GM21423 (cell line): ENCODE data around the gene ITSN1.

Experiments used
- ATAC-seq: cut with Tn5 transposase; IDR thresholded peaks from one replicate; pipeline ENCODE4 v1.9.1; 2021; ENCODE audit warnings: mild to moderate bottlenecking, moderate library complexity; ENCODE audit not compliant: unreplicated experiment

Gene ITSN1

GRCh38 chr21:33834801-33835500, 192.7 kb downstream of the ITSN1 start:
- ATAC-seq, result no peak

- ATAC-seq, result no peak
These were observed 193.6 kb downstream of the ITSN1 start for GRCh38 chr21:33835920-33836319.

DNA sequence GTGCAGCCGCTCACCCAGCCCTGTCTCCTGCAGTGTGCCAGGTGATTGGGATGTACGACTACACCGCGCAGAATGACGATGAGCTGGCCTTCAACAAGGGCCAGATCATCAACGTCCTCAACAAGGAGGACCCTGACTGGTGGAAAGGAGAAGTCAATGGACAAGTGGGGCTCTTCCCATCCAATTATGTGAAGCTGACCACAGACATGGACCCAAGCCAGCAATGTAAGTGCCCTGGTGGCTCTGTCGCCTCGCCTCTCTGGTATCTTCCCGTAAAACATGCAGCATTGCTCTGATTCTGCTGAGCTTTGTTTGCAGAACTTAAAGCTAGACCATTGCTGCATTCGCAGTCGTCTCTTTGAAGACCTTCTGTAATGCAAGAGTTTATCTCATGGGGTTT, 194.1 kb downstream of the ITSN1 start:
- no peak for ATAC-seq

DNA sequence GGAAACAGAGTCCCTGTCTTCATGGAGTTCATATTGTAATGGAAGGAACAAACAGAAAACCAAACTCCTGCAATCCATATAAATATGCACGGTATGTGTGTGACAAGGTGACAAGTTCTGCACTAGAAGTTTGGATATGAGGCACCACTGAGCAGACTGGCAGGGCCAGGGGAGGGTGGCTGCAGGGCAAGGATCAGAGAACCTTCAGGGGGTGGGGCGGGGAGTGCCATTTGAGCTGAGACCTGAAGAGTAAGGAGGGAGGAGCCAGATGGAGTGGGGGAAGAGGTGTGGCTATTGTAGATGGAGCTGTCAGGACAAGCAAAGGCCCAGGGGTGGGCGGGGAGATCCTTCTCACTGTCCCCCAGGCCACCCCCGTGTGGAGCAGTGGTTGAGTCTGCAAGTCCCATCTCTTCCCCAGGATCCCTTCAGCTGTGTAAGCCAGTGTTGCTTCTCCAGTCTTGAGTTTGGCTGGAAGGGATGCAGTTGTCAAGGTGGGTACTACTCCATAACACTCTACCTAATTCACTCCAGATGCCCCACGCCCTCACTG, 196.9 kb downstream of the ITSN1 start:
- ATAC-seq, result no peak

DNA sequence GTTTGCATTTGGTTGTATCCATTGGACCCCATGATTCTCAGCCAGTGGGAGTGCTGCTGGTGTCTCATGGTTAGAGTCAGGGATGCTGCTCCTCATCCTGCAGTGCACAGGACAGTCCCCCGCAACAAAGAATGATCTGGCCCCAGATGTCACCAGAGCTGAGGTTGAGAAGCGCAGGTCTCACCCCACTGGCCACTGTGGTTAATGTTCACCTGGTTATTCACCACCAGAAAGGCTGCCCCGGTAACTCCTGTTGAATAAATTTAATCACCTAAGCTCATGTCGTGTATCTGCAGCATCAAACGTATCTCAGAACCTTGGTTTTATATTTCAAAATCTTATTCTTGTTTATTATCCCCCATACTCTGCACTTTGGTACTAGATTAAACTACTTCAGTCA, 197.5 kb downstream of the ITSN1 start:
- no peak for ATAC-seq

GRCh38 chr21:33840771-33841170, 198.5 kb downstream of the ITSN1 start:
- no peak for ATAC-seq

DNA sequence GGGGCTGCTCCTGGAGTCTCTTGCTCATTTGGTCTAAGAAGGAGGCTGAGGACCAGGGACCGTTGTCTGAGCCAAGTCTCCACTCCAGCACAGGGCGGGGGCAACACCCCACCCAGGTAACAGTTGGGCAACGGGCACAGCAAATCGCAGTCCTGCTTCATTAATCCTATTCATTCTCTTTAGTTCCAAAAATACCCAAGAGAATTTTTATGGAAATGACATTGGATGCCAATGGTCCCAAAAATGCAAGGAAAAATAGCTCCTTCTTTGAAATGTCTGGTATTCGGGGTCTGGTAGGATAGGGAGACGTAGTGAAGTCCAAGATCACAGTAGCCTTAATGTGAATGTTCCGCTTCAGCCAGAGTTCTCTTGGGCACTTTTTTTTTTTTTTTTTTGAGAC, 199.3 kb downstream of the ITSN1 start:
- ATAC-seq, result no peak

DNA sequence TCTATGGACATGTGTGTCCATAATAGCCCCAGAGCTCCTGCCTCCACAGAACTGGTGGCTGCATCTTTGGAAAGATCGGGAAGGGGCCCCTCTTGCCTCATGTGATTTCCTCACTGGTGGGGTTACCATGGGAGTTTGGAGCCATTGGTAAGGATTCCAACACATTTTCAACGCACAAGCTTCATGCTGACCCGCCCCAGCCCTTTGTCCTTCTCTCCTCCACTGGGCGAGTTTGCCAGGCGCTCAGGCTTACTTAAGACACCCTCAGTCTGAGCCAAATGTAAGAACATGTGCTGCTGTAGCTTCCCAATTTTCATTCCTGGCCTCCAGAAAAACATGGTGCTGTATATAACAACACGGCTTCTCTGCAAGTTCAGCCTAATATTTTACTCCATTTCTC, 200.9 kb downstream of the ITSN1 start:
- ATAC-seq, result no peak

DNA sequence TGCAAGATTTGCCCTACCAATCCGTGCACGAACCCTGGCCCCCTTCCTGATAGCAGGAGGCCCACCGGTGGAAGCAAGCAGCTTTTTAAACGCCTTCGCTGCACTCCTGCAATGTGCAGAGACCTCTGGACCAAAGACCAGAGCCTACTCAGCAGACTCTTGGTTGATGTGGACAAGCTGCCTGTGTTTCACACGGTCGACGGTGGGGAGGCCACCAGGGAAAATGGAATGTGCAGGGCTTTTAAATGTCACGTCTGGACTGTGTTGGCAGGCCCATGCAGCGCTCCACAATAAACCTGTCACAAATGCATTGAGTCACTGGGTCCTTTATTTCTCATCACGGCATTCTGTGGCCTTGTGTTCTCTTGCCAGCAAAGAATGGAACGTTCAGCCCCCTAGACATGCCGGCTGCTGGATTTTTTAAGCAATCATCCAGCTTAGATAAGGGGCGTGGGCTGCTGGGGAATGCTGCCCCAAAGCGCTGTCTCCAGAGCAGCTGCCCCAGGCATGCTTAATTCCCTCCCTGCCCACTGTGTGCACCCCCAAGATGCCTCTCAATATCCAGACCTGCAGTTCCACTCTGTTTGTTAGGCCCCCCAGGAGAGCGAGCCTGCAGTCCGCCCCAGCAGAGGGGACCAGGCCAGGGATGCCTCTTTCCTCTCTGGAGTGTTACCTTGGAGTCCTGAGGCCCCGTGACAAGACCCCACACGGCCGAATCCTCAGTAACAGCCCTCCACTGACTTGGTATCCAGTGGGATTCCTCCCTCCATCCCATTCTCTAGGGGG, 202.0 kb downstream of the ITSN1 start:
- ATAC-seq, result no peak

DNA sequence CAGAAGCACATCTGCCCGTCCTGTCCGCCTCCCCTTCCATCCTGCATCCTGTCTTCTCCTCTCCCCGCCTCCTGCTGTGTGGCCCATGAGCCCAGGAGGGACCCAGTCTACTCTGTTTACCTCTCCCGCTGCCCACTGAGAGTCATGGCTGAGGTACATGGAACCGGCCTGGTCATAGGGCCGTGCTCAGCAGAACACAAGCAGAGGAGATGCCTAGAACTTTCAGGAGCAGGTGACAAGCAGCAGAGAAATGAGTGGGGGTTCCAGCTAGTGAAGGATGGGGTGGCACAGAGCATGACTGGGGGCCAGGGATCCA, 202.5 kb downstream of the ITSN1 start:
- no peak for ATAC-seq

GRCh38 chr21:33846141-33846540, 203.8 kb downstream of the ITSN1 start:
- no peak for ATAC-seq

DNA sequence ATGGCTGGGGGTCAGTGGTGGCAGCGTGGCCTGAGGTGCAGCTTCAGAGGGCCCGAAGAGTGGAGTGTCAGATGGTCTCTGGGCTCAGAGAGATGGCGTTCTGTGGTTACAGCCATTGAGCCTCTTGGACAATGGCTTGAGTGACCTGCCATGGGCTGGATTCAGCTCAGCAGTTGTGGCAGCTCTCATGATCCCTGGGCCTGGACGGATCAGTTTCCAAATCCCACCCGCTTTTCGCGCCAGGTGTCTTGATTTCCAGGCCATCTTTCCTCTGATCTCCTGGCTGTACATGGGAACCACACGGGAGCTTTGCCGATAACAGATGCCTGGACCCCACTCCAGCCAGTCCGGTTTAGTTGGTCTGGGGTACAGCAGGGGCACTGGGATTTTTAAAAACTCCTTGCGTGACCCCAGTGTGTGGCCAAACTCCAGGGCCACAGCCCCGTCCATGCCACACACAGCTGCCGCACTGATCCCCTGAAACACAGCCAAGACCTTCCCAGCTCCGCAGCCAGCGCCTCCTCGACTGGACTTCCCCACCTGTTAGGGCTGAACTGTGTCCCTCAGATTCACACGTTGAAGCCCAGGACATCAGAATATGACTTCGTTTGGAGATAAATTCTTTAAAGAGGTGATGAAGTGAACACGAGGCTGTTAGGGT, 205.4 kb downstream of the ITSN1 start:
- ATAC-seq, result no peak

- ATAC-seq, result no peak
These were observed 206.1 kb downstream of the ITSN1 start for GRCh38 chr21:33848249-33848953.

GRCh38 chr21:33849834-33850233, 207.5 kb downstream of the ITSN1 start:
- no peak for ATAC-seq

- ATAC-seq, result no peak
These were observed 208.1 kb downstream of the ITSN1 start for GRCh38 chr21:33850401-33850800.

GRCh38 chr21:33850985-33851384, 208.7 kb downstream of the ITSN1 start:
- ATAC-seq, result no peak

GRCh38 chr21:33852485-33852884, 210.2 kb downstream of the ITSN1 start:
- no peak for ATAC-seq

DNA sequence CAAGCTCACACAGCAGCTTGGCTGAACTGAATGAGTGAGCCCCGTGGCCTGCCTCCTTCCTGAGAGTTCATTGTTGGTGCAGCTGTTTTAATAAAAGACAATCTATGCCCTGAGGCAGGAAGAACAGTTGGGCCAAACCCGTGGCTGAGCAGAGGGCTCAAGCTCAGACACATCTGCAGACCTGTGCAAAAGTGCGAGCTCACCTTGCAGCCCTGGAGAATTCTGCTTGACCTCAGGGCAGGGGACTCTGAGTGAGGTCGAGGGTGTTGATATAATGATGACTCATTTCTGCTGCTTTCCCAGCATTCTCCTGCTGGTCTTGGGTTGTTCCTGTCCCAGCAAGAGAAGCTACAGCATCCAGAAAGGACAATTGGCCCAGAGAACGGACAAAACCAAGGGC, 212.3 kb downstream of the ITSN1 start:
- ATAC-seq, result no peak

- no peak for ATAC-seq
These were observed 212.9 kb downstream of the ITSN1 start for GRCh38 chr21:33855190-33855589.

GRCh38 chr21:33856893-33857527, 214.7 kb downstream of the ITSN1 start:
- ATAC-seq, result no peak
